Activated effector memory CD4-positive, alpha-beta T cell treated with anti-CD3 and anti-CD28 coated beads, Interleukin-2, amount 50 U/mL, for 16 hours (primary cell): Measurements from ENCODE around the gene SEMA6C.

Source experiments
- DNase-seq: peaks from one replicate; pipeline ENCODE4 v3.0.0-alpha.2; 2020

SEMA6C gene

DNA sequence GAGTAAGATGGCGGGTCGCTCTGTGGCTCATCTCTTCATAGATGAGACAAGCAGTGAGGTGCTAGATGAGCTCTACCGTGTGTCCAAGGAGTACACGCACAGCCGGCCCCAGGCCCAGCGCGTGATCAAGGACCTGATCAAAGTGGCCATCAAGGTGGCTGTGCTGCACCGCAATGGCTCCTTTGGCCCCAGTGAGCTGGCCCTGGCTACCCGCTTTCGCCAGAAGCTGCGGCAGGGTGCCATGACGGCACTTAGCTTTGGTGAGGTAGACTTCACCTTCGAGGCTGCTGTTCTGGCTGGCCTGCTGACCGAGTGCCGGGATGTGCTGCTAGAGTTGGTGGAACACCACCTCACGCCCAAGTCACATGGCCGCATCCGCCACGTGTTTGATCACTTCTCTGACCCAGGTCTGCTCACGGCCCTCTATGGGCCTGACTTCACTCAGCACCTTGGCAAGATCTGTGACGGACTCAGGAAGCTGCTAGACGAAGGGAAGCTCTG lies 12.4 kb upstream of the SEMA6C start:
- no peak for DNase-seq

DNA sequence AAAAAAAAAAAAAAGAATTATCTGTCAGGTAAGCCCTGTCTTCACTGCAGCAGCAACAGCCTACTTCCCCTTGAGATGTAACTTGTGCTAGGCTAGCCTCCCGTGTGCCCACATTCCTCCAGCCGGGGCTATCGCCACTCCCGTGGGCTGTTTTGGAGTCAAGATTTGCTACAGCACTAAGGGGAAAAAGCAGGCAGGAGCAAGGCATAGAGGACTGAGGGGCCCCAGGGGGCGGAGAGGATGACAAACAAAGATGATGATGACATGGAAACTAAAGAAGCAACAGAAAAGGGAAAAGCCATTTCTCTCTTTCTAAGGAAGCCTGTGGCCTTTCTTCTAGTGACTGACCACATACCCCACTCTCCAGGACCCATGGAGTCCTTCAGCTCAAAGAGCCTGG lies 11.9 kb upstream of the SEMA6C start:
- peak; percentile 71 for DNase-seq

DNA sequence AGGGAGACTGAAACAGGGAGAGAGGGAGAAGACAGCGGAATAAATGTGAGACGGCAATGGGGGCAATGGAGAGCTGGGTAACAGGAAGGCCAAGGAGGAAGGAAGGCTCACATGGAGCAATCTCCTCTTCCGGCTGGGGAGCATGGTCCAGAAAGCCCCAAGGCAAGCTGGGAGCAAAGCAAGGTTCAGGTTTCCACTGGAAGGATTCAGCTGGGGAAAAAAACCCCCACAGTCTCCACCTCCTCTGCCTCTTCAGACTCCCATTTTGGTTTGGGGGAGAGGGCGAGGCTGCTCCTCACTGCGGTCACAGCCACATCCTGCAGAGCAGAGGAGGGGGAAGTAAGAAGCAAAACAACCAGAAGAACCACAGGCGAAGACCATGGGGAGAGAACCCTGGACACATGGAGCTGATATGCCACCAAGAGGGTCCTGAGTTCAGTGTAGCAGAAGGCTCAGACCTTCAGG lies 10.7 kb upstream of the SEMA6C start:
- peak; percentile 85 for DNase-seq

- DNase-seq: peak; percentile 91
Measured at GRCh38 chr1:151156515-151156819, 10.0 kb upstream of the SEMA6C start, which contains the start of gene TNFAIP8L2. Gene TNFAIP8L2, plus strand, starts transcription at chr1:151156649. Its CDS starts 2,049 bp downstream, at chr1:151158698.

GRCh38 chr1:151147665-151148064 lies 1.2 kb upstream of the SEMA6C start:
- no peak for DNase-seq

DNA sequence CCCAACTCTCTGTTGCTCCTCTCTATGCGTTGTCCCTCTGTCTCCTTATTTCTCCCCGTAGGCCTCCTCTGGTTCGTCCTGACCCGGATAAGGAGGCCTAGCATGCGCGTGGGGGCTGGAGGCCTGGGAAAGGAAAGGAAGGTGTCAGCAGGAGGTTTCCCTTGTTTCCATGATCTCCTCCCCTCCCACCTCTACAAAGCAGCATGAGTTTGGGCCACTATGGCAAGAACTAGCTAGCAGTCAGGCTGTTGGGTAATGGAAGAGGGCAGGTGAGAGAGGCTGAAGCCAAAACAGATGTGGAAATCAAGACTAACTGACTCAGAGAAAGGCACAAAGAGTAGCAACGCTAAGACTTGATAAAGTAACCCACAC lies 687 bp upstream of the SEMA6C start:
- no peak for DNase-seq

GRCh38 chr1:151146072-151146411 lies 389 bp downstream of the SEMA6C start:
- DNase-seq: no peak

DNA sequence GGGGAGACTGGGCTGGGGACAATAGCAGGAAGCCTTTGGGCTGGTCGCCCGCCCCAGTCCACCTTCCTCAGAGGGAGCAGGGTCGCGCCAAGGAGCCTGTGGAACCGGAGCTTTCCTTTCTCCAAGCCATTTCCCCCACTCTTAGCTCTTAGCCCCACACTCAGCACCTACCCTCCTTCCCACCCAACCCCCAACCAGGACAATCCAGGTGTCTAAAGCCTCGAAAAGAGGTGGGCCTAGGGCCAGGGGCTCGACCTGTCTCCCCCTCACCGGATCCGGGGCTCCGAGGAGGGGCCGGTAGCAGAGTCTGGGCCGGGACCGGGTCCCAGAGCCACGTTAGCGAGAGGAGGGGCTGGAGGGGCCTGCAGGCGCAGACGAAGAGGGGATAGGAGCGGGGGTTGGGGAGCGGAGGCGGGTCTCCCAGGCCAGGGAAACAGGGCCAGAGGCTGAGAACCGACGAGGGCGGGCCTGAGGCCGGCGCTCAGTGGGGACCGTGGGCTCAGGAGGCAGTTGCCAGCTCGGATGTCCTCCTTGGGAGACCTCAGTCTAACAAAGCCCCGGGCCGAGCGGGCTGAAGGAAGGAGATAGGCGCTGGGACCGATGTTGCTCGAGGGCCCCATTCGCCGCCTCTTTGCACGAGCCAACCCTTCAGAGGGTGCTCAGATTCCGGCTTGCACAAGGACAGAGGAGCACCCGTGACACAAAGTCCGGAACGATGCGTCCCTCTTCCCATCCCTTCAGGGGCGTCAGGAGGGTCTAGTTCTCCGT lies 943 bp downstream of the SEMA6C start:
- DNase-seq: no peak

DNA sequence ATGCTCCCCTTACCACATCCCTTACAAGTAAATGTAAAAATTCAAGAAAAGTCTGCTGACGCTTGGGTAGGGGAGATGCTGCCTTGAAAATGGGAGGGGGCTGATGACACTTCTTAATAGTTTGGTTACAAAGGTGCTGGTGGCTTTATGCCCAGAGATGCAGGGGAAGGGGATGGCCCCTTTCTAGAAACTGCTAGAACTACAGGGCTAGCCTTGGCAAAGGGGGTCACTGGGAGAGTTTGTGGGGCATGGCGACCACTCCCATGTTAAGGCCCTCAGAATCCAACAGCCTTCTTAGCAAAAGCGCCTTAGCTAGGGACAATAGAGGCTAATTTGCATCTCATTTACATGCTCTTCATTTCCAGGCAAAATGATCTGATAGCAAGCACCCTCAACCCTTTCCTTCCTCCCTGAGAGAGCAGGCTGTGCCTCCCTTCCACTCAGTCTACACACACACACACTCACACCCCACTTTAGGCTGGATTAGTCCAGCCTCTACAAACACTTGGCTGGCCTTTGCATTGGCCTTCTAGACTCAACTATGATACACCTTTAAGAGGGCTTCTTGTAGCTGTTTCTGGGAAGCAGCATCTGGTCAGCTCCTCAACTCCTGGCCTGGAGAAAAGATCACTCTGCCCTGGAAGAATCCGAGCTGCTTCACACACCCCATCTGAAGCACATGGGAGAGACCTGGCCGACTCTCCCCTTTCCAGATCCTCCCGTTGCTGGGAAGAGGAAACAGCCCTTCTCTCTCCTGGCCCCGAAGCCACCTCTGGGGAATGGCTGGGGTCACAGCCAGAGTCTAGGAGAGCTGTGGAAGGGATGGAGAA lies 1.7 kb downstream of the SEMA6C start:
- no peak for DNase-seq

- no peak for DNase-seq
Measured at GRCh38 chr1:151143986-151144385, 2.4 kb downstream of the SEMA6C start.

DNA sequence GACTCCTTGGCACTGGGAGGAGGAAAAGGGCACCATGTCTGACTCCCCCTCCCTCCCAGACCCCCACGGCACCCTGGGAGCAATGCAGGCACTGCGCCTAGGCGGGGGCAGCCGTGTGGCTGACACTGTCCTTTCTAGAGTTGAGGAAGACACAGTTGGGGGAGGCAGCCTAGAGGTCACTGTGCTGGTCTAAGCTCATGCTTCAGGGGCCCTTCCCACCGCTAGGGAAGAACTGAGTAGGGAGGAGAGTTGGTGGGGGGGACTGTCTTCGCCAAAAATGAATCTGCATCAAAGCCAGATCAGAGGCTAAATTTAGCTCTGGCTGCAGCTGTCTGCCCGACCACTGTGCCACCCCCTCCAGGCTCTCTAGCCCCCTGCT lies 3.4 kb downstream of the SEMA6C start:
- DNase-seq: no peak

- DNase-seq: no peak
Measured at GRCh38 chr1:151142411-151143056, 3.9 kb downstream of the SEMA6C start.

DNA sequence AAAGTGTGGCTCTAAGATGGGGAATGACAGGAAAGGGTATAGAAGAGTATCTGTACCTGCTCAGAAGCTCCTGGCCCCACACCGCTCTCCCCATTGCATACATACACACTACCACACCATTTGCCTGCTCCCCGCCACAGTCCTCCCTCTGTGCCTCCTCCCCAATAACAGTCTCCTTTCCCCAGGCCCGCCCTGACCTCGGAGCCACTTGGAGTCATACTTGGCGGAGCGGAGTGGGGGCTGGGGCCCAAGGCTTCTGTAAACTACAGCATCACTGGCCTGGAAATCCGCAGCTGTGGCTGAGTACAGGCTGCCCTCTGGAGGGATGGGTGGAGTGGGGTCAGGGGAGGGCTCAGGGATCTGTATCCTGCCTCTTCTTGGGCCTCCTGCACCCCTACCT lies 8.6 kb downstream of the SEMA6C start:
- no peak for DNase-seq

GRCh38 chr1:151135433-151136385 lies 10.7 kb downstream of the SEMA6C start:
- no peak for DNase-seq

- no peak for DNase-seq
Measured at GRCh38 chr1:151134991-151135390, 11.4 kb downstream of the SEMA6C start.

DNA sequence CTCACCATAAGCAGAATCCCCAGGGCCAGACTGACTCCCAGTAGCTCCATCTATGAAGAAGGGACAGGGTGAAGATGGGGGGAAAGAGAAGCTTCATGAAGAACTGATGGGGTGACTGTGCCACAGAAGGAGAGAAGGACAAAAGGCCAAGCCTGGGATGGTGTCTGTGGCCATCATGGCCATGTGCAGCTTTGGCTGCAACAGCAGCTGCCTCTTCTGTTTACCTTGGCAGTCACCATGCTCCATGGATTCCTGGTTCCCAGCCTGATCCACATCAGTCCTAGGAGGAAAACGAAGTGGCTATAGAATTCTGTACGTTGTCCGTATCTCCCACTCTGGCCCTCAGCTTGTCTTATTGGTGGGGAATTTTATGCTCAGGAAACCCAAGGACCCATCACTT lies 12.0 kb downstream of the SEMA6C start:
- no peak for DNase-seq

GRCh38 chr1:151133018-151133806 lies 13.2 kb downstream of the SEMA6C start:
- DNase-seq: no peak

- no peak for DNase-seq
Measured at GRCh38 chr1:151132335-151133017, 14.0 kb downstream of the SEMA6C start.

GRCh38 chr1:151131701-151132334 lies 14.6 kb downstream of the SEMA6C start:
- no peak for DNase-seq

DNA sequence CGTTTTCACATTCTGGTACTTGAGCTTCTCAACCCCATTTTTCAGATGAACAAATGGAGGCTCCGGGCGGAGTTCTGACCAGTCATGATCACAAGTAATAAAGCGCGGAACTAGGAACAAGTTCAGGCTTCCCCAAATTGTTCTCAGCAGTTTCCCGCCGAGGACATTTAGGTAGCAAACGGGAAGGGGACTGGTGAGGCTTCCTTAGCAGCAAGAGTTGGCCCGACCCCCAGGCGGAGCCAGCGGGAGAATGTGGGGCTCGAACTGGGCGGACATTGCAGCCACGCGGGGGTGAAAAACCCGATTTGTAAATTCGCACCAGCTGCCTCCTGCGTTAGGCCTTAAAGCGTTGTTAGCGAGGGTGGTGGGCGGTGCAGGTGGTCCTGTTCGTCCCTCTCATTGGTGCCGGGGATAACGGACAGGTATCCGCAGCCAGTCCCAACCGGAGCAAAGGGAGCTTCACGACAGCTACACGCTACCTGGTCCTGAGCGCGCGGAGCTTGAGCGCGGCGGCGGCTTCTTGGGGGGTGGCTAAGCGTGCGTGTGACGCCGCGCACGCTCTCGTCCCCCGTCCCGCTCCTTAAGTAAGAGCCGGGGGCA lies 15.3 kb downstream of the SEMA6C start:
- peak; percentile 87 for DNase-seq
